ENCODE data around the gene ATIC. TPM values are rescaled to one million over a fixed set of nuclear protein-coding genes. Genes with fewer than 3 reads are reported as not detected.

The ATIC gene
- total RNA-seq, 1 donor from 2014 or later = 322 TPM

DNA sequence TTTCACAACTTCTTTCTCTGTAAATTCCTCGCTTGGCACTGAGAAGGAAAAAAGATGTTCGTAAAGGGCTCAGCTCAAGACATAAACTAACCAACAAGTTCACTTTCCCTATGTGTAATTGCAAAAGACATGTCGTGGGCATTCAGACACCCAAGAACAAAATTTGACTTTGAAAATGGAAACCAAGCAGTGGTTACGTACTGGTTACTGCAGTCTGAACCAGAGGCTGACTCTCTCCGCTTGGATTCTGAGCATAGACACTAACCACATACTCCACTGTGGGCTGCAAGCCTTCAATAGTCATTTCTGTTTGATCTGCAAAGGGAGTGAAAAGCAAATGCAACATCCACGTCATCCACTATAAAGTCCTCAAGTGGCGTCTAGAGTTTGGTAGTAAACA, 70.2 kb downstream of the ATIC start:
- Mint-ChIP-seq H3K36me3 (ENCODE audit: low read depth) (peaks cover 1% of the 10 kb centered on the region), H3K27me3 (no peaks in the 10 kb centered on the region), H3K4me1 (no peaks in the 10 kb centered on the region), H3K9me3 (no peaks in the 10 kb centered on the region), H3K4me3 (no peak overlapping the region), H3K27ac (no peak overlapping the region)
- no peak for DNase-seq
- intact Hi-C loops (cut with micrococcal nuclease) = no loop called here

GRCh38 chr2:215382480-215382879, 70.6 kb downstream of the ATIC start:
- DNase-seq = no peak
- no peaks in the 10 kb centered on the region for H3K36me3 Mint-ChIP-seq (ENCODE audit: low read depth)
- H3K27me3 Mint-ChIP-seq = no peaks in the 10 kb centered on the region
- no peak overlapping the region for H3K27ac Mint-ChIP-seq
- H3K9me3 Mint-ChIP-seq = no peaks in the 10 kb centered on the region
- intact Hi-C loops (cut with micrococcal nuclease) = no loop called here
- no peaks in the 10 kb centered on the region for H3K4me1 Mint-ChIP-seq
- H3K4me3 Mint-ChIP-seq = no peak overlapping the region

DNA sequence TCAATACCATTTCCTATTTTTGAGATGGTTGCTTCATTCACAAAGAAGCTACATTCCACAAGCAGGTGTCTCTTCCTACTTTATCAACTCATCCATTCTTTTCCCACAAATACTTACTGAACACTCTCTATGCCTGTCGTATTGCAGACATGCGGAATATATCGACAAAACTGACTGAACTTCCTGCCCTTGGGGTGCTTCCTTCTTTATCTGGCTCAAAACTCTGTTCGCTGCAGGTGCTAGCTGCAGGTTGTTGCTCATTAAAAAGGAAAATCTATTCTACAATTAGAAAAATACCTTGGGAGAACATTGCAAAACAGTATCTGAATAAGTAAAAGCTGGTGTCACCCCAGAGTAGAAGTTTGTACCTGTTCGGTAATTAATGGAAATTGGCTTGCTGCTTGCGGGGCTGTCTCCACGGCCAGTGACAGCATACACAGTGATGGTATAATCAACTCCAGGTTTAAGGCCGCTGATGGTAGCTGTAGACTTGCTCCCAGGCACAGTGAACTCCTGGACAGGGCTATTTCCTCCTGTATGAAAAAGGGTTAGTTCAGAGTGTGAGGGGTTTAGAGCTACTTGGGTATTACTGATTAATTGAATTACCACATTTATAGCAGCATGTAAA, 71.9 kb downstream of the ATIC start:
- no peak for DNase-seq
- Mint-ChIP-seq H3K36me3 (ENCODE audit: low read depth) (no peaks in the 10 kb centered on the region), H3K27me3 (no peaks in the 10 kb centered on the region), H3K9me3 (no peaks in the 10 kb centered on the region), H3K4me3 (no peak overlapping the region), H3K27ac (no peak overlapping the region), H3K4me1 (no peaks in the 10 kb centered on the region)
- intact Hi-C loops (cut with micrococcal nuclease) = no loop called here

- Mint-ChIP-seq H3K27me3 (no peaks in the 10 kb centered on the region), H3K36me3 (ENCODE audit: low read depth) (no peaks in the 10 kb centered on the region), H3K27ac (no peak overlapping the region), H3K4me3 (no peak overlapping the region), H3K4me1 (no peaks in the 10 kb centered on the region), H3K9me3 (no peaks in the 10 kb centered on the region)
- no peak for DNase-seq
- intact Hi-C loops (cut with micrococcal nuclease) = no loop called here
Measured at GRCh38 chr2:215384710-215385109, 72.9 kb downstream of the ATIC start.

GRCh38 chr2:215386566-215386965, 74.7 kb downstream of the ATIC start:
- no peak for DNase-seq
- Mint-ChIP-seq H3K27me3 (no peaks in the 10 kb centered on the region), H3K9me3 (no peaks in the 10 kb centered on the region), H3K4me3 (no peak overlapping the region), H3K27ac (no peak overlapping the region), H3K4me1 (no peaks in the 10 kb centered on the region), H3K36me3 (ENCODE audit: low read depth) (no peaks in the 10 kb centered on the region)
- intact Hi-C loops (cut with micrococcal nuclease) = no loop called here

GRCh38 chr2:215388002-215388728, 76.3 kb downstream of the ATIC start:
- DNase-seq = no peak
- Mint-ChIP-seq H3K27me3 (peaks cover 2% of the 10 kb centered on the region), H3K4me1 (no peaks in the 10 kb centered on the region), H3K9me3 (no peaks in the 10 kb centered on the region), H3K27ac (no peak overlapping the region), H3K4me3 (no peak overlapping the region), H3K36me3 (ENCODE audit: low read depth) (no peaks in the 10 kb centered on the region)
- intact Hi-C loops (cut with micrococcal nuclease) = no loop called here

DNA sequence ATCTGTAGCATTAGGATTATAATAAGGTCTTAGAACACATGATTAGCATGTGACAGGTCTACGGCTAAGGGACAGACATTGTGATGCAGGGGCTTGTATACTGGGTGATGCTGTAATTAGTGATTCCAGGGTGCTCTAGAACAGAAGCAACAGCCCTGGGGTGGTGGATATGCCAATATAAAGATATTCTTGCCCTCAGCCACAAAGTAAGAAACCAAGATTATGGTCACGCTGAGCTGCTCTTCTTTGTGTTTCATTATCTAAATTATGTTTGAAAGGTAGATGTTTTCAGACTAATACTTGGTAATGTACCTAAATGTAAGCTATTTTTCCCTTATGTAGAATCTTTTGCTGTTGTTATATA, 78.7 kb downstream of the ATIC start:
- peaks cover 7% of the 10 kb centered on the region for H3K27me3 Mint-ChIP-seq
- no peaks in the 10 kb centered on the region for H3K9me3 Mint-ChIP-seq
- no peak overlapping the region for H3K4me3 Mint-ChIP-seq
- no peaks in the 10 kb centered on the region for H3K36me3 Mint-ChIP-seq (ENCODE audit: low read depth)
- DNase-seq = no peak
- intact Hi-C loops (cut with micrococcal nuclease) = no loop called here
- H3K27ac Mint-ChIP-seq = no peak overlapping the region
- H3K4me1 Mint-ChIP-seq = no peaks in the 10 kb centered on the region

DNA sequence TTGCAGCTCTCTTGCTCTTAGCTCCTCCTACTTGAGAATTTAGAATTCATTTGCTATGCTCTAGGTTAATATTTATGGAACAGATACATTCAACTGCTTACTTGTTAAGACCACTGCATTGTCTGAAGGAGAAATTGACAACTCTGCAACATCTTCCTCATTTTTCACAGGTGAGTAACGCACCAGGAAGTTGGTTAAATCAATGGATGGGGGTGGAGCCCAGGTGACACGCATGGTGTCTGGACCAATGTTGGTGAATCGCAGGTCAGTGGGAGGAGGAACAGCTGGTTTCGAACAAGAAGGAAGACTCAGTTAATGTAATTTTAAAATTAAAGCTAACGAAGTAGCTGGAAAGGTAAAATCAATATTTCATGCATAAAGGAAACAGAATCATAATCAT, 79.7 kb downstream of the ATIC start:
- Mint-ChIP-seq H3K9me3 (no peaks in the 10 kb centered on the region), H3K4me3 (no peak overlapping the region), H3K36me3 (ENCODE audit: low read depth) (no peaks in the 10 kb centered on the region), H3K27ac (no peak overlapping the region), H3K27me3 (peaks cover 7% of the 10 kb centered on the region), H3K4me1 (no peaks in the 10 kb centered on the region)
- intact Hi-C loops (cut with micrococcal nuclease) = no loop called here
- no peak for DNase-seq

DNA sequence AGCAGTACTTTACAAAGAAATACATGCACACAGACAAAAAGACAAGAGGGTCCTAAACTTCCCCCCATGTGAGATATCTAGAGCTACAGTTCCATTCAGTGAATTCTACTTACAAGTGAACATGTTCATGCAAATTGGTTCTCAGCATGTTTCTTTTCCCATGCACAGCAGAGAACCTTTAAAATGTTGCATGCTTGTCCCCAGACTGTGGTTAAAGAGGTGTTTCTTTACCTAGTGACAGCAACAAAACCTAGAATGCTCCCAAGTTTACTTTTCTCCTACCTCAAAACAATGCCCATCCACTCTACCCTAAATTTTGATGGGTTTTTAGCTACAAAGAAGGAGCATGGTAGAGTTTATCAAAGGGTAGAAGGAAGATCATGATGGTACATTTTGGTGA, 80.3 kb downstream of the ATIC start:
- intact Hi-C loops (cut with micrococcal nuclease) = no loop called here
- Mint-ChIP-seq H3K27me3 (peaks cover 7% of the 10 kb centered on the region), H3K36me3 (ENCODE audit: low read depth) (no peaks in the 10 kb centered on the region), H3K4me1 (no peaks in the 10 kb centered on the region), H3K27ac (no peak overlapping the region), H3K9me3 (no peaks in the 10 kb centered on the region), H3K4me3 (no peak overlapping the region)
- DNase-seq = no peak

- Mint-ChIP-seq H3K9me3 (no peaks in the 10 kb centered on the region), H3K27ac (no peak overlapping the region)
- DNase-seq = no peak
Measured at GRCh38 chr2:215392687-215393270, 80.9 kb downstream of the ATIC start.

GRCh38 chr2:215394102-215394805, 82.4 kb downstream of the ATIC start:
- H3K27me3 Mint-ChIP-seq = peaks cover 13% of the 10 kb centered on the region
- H3K4me3 Mint-ChIP-seq = no peak overlapping the region
- intact Hi-C loops (cut with micrococcal nuclease) = no loop called here
- H3K4me1 Mint-ChIP-seq = no peaks in the 10 kb centered on the region
- H3K27ac Mint-ChIP-seq = no peak overlapping the region
- H3K36me3 Mint-ChIP-seq (ENCODE audit: low read depth) = no peaks in the 10 kb centered on the region
- no peaks in the 10 kb centered on the region for H3K9me3 Mint-ChIP-seq
- DNase-seq = no peak

More at GRCh38 chr2:215392687-215393270, 80.9 kb downstream of the ATIC start:
- no peaks in the 10 kb centered on the region for H3K4me1 Mint-ChIP-seq
- H3K27me3 Mint-ChIP-seq = peaks cover 7% of the 10 kb centered on the region
- intact Hi-C loops (cut with micrococcal nuclease) = no loop called here
- no peaks in the 10 kb centered on the region for H3K36me3 Mint-ChIP-seq (ENCODE audit: low read depth)
- no peak overlapping the region for H3K4me3 Mint-ChIP-seq

- intact Hi-C loops (cut with micrococcal nuclease) = no loop called here
- H3K4me1 Mint-ChIP-seq = no peaks in the 10 kb centered on the region
- H3K4me3 Mint-ChIP-seq = no peak overlapping the region
- H3K36me3 Mint-ChIP-seq (ENCODE audit: low read depth) = no peaks in the 10 kb centered on the region
- H3K27me3 Mint-ChIP-seq = peaks cover 13% of the 10 kb centered on the region
- no peaks in the 10 kb centered on the region for H3K9me3 Mint-ChIP-seq
- no peak overlapping the region for H3K27ac Mint-ChIP-seq
- no peak for DNase-seq
Measured at GRCh38 chr2:215395687-215396460, 84.0 kb downstream of the ATIC start.

DNA sequence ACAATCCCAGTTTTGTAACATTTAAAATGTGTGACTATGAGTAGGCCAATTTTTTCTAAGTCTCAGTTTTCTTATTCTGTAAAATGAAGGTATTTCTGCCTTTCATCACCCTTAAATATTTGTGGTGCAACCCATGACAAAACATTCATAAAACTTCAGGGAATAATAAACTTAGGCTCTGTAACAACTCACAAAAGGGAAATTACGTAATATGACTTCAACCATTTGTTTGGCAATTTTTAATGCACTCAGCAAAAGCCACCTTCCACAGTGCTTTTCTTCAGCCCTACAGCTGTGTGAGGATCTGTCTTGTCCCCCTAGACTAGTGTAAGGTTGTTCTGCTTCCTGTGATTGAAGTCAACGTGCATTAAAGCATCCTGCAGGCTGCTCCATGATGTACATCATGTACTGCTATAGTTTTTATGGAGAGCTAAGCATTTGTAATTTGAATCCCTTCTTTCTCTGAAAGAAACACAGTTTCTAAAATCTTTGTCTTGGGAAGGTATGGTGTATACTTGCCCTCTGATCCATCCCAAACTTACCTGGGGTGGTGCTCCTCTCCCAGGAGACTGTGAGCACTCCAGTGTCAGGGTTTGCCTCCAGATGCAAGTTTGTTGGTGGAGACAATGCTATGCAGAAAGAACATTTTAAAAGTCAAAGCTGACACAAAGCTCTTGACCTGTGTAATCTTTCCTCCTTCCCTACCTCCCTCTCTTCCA, 84.9 kb downstream of the ATIC start:
- no peak overlapping the region for H3K4me3 Mint-ChIP-seq
- H3K36me3 Mint-ChIP-seq (ENCODE audit: low read depth) = no peaks in the 10 kb centered on the region
- intact Hi-C loops (cut with micrococcal nuclease) = no loop called here
- no peak for DNase-seq
- peaks cover 16% of the 10 kb centered on the region for H3K27me3 Mint-ChIP-seq
- no peaks in the 10 kb centered on the region for H3K4me1 Mint-ChIP-seq
- no peaks in the 10 kb centered on the region for H3K9me3 Mint-ChIP-seq
- H3K27ac Mint-ChIP-seq = no peak overlapping the region
